Fibroblast of peridontal ligament (primary cell): ENCODE data around the gene TRABD.

Source experiments
- DNase-seq: peaks from one replicate; pipeline ENCODE4 v3.0.0-alpha.2; 2010; ENCODE audit errors: extremely low read depth

TRABD gene

GRCh38 chr22:50217543-50218152, 31.9 kb downstream of the TRABD start:
- DNase-seq: no peak

DNA sequence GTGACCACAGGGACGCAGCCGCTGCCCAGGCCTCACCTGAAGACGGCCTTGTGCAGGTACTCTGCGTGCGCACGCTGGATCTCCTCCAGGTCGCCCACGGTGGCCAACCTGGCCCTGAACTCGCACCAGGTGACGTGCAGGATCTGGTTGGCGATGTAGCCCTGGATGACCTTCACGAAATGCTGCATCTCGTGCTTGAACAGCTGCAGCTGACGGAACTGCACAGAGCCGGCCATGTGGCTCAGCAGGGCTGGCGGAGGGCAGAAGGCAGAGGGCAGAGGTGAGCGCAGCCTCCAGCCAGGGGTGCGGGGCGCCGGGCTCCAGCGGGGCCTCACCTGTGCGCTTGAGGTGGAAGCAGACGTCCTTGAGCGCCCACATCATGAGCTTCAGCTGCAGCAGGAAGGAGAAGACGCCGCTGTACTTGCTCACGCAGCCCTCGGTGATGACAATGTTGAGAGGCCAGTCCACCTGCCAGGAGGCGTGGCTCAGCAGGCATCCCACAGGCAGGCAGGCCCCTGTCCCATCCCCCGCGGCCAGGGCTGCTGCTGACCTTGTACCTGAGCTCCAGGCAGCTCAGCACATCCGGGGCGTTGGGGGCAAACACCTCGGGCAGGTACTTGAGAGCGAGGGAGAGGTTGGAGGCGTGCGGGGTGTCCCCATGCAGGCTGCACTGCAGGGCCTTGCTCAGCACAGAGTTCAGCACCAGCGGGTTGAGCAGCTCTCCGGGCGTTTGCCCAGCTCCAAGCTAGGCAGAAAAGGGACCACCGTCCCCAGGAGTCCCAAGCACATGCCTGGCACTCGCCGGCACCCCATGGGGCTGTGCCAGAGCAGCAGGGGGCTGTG, 32.7 kb downstream of the TRABD start:
- DNase-seq: no peak

GRCh38 chr22:50218996-50219727, 33.4 kb downstream of the TRABD start:
- peak; percentile 44 for DNase-seq

DNA sequence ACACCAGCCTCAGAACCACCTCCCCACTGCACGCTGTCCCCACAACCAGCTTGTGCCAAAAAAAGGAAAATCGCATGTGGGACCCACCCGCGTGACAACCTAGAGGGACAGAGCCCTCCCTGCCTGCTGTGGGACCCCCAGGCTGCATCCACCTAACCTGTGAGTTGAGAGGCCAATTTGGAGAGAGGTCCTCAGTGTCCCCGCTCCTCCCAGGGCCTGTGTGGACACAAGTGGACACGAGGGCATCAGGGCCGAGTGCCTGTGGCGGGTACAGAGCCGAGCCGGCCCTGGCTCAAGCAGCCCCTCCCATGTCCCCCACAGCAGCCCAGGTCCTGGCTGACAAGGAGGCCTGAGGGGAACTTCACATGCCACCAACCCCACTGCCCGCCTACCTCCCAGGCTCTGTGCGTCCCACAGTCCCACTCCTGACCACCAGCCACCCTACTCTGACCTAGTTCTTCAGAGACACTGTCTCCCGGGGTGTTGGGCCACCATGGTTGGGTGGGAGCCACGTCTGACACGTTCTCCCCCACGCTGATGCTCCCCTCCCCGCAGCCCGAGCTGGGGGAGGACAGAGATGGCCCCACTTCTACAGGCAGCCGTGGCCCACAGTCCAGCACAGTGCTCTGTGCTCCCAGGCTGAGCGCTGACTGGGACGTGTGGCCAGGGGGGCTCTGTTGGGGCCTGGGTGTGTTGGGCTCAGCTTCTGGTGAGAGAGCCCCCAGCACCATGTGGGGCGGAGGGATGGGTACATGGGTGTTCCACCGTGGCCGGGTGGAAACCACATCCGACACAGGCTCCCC, 34.3 kb downstream of the TRABD start:
- no peak for DNase-seq

DNA sequence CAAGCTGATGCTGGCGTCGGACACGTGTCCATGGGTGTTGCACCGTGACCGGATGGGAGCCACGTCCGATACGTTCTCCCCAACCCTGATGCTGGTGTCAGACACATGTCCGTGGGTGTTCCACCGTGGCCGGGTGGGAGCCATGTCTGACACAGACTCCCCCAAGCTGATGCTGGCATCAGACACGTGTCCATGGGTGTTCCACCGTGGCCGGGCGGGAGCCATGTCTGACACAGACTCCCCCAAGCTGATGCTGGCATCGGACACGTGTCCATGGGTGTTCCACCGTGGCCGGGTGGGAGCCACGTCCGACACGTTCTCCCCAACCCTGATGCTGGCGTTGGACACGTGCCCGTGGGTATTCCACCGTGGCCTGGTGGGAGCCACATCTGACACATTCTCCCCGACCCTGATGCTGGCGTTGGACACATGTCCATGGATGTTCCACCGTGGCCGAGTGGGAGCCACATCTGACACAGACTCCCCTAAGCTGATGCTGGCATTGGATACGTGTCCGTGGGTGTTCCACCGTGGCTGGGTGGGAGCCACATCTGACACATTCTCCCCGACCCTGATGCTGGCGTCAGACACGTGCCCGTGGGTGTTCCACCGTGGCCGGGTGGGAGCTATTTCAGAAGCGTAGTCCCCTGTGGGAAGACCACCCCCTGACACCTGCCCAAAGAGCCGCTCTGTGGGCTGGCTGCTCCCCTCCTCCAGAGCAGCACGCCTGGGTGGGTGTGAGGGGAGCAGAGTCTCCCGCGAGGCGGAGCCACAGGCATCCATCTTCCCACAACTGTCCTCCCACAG, 35.1 kb downstream of the TRABD start:
- no peak for DNase-seq

DNA sequence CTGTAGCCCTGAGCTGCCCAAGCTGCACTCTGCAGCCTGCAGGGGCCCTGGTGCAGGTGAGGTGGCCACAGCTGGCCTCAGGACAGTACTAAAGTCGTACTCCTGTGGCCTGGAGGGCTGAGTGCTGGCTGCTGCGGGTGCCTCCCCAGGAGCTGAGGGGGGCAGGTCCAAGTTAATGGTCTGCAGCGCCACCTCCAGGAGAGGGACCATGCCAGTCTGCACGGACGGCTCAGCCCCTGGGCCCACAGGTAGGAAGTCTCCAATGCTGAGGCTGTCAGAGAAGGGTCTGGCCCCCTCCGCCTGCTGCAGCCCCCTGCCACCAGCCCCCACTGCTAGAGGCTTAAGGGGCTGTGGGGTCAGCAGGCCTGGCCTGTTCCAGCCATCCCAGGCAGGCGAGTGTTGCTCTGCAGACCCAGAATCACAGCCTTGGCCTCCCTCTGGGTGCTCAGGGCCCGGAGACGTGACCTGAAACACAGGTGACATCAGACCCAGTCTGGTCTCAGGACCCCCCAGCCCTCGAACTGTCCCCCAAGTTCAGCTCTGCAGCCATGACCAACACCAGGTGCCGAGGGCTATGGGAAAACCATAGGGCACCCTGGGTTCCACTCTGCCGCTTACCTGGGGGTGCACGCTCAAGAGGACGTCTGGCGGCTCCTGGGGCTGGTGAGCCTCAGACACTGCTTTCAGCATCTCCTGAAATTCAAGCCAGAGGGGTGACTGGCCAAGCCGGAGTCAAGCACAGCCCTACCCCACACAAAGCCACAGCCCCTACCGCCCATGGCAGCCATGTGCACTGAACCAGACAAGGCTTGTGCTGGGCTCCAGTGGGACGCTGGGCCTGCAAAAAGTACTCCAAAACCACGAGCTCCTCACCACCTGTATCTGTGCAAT, 35.9 kb downstream of the TRABD start:
- DNase-seq: no peak

DNA sequence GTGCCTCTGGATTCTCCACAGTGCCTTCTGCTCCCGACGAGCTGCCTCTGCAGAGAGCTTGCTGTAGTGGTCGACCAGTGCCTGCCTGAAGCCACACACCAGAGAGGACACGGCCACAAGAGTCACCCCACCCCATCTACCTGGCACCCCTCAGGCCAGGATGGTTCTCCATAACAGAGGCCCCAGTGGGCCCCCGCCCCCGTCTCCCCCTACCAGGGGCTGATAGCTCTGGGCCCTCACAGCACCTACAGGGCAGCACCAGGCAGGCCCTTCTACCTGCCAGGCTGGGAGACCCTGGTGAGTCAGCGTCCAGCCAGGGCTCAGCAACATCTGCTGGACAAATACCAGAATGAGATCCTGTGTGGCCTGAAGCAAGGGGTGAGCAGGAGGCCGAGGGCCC, 36.8 kb downstream of the TRABD start:
- DNase-seq: no peak

DNA sequence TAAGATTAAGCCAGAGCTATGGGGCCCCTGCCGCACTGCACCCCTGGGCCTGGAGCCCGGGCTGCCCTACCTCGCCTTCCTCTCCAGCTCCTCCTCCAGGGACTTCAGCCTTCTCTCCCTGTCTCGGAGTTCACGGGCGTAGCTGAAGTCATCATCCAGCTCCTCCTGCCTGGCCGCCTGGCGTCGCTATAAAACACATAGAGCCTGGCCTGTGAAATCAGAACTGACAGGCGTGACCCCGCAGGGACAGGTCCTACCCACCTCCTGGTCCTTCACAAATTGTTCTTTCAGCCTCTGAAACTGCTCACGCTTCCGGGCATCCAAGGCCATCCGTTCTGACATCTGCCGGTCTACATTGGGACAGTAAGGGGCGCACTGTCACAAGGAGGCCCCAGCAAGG, 38.4 kb downstream of the TRABD start:
- no peak for DNase-seq

- no peak for DNase-seq
Measured at GRCh38 chr22:50225200-50225969, 39.7 kb downstream of the TRABD start.

GRCh38 chr22:50226063-50226874, 40.6 kb downstream of the TRABD start:
- DNase-seq: no peak

DNA sequence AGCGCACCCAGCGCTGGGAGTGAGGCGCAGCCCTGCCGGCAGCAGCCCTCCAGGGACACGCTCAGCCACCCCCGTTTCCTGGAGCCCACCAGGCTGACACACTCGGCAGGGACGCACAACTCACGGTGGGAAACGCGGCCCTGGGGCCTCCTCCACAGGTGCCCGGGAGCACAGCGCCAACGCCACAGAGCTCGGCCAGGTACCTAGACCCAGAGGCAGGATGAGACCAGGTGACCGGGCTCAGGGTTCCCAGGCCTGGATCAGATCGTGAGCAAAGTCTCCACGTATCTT, 41.1 kb downstream of the TRABD start:
- no peak for DNase-seq

DNA sequence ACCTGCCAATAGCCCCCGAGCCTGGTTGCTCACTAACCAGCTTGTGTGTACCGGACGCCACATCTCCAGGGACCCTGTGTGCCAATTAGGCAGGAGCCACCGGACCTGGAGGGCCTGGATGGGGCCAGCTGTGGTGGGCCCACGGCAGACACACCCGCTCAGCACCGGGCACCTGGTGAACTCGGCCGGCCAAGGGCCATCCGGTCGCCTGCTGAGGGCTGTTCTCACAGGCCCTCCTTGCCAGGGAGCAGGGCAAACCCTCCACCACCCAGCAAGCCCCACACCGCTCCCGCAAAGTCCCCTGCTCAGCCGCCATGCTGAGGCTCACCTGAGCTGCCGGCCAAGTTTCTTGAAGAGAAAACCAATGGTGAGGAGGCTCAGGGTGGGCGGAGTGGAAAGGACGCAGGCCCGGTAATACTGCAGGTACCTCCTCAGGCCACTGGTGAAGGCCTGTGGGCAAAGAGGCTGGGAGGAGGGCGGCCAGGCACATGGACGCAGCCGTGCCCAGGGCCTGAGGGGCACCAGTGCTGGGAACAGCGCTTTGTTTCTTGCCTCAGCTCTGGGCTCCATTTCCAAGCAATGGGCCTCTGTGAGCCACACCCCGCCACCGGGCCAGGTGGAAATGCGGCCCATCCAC, 42.0 kb downstream of the TRABD start:
- no peak for DNase-seq

GRCh38 chr22:50228366-50228765, 42.7 kb downstream of the TRABD start:
- no peak for DNase-seq

DNA sequence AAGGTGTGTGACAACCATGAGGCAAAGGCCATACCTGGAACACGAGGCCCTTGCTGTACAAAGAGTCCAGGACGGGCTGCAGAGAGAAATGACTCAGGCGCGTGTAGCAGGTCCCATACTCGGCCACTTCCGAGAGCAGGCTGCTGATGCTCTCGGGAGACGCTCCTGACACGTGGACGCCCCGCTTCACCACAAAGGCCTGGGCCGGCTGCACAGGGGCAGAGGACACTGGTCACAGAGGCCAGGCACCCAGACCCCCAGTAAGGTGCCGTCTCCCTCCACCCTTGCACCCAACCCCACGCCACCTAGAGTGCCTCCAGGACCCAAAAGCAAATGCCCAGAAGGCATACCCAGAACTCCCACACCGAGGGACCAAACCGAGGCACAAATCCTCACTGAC, 43.7 kb downstream of the TRABD start:
- no peak for DNase-seq

- DNase-seq: no peak
Measured at GRCh38 chr22:50232481-50233151, 46.9 kb downstream of the TRABD start.

DNA sequence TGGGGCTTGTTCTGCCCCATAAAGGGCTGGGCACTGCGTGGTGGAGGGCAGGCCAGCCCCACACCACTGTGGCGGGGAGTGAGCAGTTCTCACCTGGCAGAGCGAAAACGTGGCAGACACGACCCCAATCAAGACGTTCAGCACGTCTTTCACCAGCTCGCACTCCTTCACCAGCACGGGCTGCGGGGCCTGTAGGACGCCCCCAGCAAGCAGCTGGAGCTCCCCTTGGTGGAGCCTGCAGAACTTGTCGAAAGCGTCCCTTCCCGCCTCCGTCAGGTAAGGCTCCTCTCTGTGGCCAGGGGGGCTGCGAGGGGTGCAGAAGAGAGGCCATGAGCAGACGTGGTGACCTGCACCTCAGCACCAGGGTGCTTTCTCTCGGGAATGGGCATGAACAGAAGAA, 47.5 kb downstream of the TRABD start:
- no peak for DNase-seq

- peak; percentile 22 for DNase-seq
Measured at GRCh38 chr22:50236731-50237409, 51.2 kb downstream of the TRABD start.
